NCI-H2029 (cell line): ENCODE results near the gene DOCK6.
A peak's percentile ranks its signal among the peaks of the same experiment; 100 is the strongest.

ENCODE experiments used
- DNase-seq: peaks from one replicate; lab custom pipeline; 2025; lab: John Stamatoyannopoulos, UW

DOCK6 gene

GRCh38 chr19:11261971-11262839 is at the start of gene DOCK6:
Gene DOCK6 (minus strand): TSS chr19:11262524. CDS start chr19:11262440, 84 bp downstream.
- DNase-seq: no peak

- no peak for DNase-seq
These were observed 44.0 kb upstream of the DOCK6 start for GRCh38 chr19:11306337-11306736.

DNA sequence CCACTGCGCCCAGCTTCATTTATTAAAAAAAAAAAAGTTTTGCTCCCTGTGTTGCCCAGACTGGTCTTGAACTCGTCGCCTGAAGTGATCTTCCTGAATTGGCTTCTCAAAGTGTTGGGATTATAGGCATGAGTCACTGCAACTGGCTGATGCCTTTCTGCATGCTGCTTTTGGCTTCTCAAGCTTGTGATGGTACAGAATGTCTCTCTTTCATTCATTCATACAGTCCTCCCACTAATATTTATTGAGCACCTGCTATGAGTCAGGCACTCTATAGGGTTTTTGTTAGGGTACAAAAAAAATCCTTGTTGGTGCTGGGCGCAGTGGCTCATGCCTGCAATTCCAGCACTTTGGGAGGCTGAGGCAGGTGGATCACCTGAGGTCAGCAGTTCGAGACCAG is 42.6 kb upstream of the DOCK6 start:
- no peak for DNase-seq

- no peak for DNase-seq
These were observed 38.4 kb upstream of the DOCK6 start for GRCh38 chr19:11300811-11301120.

- no peak for DNase-seq
These were observed 37.9 kb upstream of the DOCK6 start for GRCh38 chr19:11299946-11300810.

GRCh38 chr19:11296264-11296663 is 33.9 kb upstream of the DOCK6 start:
- no peak for DNase-seq

DNA sequence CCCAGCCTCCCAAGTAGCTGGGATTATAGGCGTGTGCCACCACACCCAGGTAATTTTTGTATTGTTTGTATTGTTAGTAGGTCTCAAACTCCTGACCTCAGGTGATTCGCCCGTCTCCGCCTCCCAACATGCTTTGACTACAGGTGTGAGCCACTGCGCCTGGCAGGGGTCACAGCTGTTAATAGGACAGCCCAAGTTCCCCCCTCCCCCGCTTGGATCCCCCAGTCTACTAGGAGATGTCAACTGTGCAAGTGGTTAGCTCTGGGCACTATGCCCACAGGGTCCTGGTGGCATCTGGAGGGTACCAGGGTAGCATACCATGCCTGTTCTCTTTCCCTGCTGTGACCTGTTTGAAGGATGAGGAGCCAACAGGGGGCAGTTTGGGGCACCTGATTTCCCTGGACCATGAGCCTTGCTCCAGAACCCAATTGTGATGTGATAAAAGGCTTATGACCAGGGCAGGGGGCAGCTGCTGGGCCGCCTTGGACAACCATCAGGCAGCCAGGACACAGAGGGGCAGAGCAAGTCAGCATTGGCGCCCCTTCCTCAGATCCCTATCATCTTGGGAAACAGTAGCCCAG is 33.4 kb upstream of the DOCK6 start, which contains the start of gene TSPAN16:
TSPAN16 (plus strand) TSS at position 496 of the 581 bp plus-strand sequence. CDS start 138 bp downstream, outside the sequence.
- no peak for DNase-seq

- DNase-seq: no peak
These were observed 32.9 kb upstream of the DOCK6 start for GRCh38 chr19:11295180-11295579.

DNA sequence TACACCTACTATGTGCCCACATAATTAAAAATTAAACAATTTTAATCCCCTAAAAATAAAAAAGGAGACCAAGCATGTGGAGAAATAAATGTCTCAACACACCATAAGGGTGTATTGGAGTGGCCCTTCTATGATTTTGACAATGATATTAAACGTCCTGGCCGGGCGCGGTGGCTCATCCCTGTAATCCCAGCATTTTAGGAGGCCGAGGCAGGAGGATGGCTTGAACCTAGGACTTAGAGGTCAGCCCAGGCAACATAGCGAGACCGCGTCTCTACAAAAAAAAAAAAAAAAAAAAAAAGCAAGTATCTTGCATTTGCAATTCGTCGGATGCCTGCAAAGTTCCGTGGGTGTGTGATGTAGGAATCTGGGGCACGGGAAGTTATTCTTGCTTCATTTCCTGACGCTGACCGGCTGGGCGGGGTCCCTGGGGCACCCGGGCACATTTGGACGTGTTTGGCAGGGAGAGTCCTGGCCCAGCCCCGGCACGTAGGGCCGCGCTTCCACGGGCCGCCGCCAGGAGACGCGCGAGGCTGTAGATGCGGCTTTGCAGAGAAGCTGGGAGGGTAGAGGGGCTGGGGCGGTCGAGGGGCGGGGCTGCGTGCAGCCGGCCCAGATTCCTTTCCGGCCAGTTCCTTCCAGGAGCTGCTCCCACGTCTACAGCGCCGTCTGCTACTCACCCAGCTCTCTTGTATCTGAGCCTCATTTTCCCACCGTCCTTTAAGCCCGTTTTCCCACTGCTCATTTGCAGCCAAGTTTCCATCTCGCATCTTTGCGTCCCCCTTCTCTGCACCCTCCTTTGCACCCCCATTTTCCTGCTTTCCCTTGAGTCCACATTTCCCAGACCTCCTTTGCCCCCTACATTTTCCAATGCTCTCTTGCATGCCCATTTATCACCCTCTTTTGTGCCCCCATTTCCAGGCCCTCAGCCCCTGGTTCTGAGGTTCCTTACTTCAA is 31.4 kb upstream of the DOCK6 start:
- peak; percentile 66 for DNase-seq

GRCh38 chr19:11291991-11292390 is 29.7 kb upstream of the DOCK6 start:
- DNase-seq: no peak

DNA sequence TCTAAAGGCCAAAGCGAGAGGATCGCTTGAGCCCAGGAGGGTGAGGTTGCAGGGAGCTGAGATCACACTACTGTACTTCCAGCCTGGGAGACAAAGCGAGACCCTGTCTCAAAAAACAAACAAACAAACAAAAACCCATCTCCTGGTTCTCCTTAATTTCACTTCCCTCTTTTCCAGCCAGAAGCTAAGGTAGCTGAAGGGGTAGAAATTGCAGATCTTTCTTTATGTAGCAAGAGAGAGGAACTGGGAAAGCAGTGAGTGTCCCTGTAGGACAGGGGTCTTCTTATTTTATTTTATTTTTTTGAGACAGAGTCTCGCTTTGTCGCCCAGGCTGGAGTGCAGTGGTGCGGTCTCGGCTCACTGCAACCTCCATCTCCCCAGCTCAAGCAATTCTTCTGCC is 29.1 kb upstream of the DOCK6 start:
- DNase-seq: no peak

DNA sequence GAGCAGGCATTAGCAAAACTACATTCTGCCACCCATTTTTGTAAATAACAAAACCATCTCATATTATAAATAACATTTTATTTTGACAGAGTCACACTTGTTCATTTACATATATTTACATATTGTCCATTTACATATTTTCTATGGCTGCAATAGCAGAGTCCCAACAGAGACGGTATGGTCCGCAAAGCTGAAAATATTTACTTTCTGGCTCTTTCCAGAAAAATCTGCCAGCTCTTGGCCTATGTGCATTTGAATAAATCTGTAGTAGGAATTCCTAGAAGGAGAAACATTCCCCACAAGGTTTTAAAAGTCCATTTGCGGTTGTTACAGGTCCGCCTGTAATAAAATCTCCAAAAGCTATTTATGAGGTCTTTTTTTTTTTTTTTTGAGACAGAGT is 27.9 kb upstream of the DOCK6 start:
- DNase-seq: no peak

GRCh38 chr19:11288349-11288748 is 26.0 kb upstream of the DOCK6 start:
- no peak for DNase-seq

- DNase-seq: no peak
These were observed 24.1 kb upstream of the DOCK6 start for GRCh38 chr19:11286312-11286974.

DNA sequence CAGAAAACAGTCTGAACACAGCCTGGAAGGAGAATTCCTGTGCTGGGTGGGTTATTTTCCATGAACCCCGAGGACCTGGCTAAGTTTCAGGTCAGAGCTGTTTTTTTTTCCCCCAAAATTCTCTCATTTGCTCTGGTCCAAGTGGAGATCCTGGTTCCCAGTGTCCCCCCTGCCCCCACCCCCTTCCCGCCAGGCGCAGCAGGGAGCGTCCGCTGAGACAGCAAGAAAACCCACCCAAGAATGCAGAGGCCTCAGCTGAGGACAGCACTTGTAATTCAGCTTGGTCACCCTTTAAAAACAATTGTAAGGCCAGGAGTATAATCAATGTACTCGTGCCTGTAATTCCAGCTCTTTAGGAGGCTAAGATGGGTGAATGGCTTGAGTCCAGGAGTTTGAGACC is 22.2 kb upstream of the DOCK6 start:
- DNase-seq: no peak

DNA sequence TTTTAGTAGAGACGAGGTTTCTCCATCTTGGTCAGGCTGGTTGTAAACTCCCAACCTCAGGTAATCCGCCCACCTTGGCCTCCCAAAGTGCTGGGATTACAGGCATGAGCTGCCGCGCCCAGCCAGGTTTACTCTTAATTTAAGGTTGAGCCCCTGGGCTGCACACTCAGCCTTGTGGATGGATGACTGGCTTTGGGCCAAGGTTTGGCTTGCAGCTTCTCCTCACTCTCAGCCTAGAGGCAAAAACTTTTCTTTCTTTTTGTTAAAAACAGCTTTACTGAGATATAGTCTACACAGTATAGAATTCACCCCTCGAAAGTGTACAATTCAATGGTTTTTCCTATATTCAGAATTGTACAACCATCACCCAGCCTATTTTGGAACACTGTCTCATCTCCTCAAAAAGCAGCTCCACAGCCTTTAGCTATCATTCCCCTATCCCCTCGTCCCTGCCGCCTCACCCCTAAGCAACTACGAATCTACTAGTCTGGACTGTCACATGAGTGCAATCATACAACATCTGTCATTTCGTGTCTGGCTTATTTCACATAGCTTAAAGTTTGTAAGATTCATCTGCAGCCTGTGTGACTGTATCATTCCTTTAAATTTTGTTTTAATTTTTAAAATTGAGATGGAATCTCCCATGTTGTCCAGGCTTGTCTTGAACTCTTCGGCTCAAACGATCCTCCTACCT is 19.2 kb upstream of the DOCK6 start:
- DNase-seq: no peak

DNA sequence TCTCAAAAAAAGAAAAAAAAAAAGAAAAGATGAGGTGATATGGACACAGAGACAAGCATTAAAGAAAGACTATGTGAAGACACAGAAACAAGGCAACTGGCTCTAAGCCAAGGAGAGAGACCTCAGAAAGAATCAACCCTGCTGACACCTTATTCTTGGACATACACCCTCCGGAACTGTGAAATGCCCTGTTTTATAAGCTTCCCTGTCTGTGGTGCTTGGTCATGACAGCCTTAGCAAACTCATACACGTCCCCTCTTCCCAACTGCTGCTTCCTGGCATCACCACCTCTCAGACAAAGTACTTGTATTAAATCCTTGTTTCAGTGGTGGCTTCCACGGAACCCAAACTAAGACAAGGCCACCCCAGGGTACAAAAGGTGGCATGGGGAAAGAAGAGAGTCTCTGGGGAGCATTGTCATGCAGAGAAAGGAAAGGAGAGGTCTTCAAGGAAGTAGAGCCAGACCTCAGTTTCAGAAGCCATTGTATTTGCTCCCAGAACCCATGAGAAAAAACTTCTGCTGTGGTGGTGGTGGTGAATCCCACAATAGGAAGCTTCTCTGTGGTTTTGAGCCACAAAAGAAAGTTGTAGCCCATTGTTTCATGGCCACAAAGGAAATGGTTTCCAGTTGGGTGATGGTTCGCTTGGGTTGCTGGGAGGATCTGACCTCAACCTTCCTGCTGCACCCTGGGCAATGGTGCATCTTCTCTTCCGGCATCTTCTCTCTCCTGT is 17.3 kb upstream of the DOCK6 start:
- DNase-seq: no peak

DNA sequence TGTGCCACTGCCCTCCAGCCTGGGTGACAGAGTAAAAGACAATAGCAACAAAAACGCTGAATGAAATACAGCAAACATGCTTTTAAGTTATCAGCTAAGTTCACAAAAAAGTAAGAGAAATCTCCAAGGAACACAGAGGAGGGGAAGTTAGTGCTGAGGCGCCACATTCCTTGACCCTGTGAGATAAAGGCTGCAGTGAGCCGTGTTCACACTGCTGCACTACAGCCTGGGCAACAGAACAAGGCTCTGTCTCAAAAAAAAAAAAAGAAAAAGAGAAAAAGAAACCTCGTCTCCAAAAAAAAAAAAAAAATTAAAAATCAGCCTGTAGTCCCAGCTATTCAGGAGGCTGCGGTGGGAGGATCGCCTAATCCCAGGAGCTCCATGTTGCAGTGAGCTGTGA is 16.3 kb upstream of the DOCK6 start:
- DNase-seq: no peak

- no peak for DNase-seq
These were observed 12.3 kb upstream of the DOCK6 start for GRCh38 chr19:11274533-11275086.
